ENCODE measurements around the gene ELP4.

DNA sequence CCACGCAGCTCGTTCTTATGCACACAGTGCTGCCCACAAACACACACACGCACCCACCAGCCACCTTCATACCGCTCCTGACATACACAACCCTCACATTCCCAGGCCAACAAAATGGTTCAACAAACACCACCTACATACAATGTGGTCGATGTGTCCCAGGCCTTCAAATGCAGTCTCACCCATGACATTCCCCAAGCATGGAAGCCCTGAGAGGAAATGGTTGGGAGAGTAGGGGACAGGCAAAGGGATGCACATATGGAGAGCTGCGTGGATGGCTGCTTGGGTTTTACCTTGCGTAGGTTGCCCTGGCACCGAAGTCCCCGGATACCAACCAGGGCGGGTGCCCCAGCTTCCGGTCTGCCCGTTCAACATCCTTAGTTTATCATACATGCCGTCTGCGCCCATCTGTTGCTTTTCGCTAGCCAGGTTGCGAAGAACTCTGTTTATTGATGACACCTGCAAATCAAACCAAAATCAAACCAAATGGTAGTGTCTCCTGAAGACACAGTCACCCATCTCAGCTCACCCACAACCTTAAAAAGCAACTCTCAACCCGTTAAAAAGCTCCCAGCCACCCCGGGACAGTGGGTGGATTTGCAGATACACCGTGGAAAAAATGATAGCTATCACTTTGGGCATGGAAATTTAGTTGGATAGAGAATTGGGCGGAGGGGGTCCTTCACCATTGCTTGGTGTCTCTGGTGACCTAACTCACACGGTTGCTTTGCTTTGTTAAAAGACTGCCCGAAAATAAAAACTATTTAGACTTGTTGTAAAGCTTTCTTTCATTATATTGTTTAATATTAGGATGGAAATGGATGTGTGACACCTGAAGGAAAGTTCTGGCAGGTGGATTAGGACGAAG, 291.1 kb downstream of the ELP4 start:
- TF ChIP-seq, protein P1, sequence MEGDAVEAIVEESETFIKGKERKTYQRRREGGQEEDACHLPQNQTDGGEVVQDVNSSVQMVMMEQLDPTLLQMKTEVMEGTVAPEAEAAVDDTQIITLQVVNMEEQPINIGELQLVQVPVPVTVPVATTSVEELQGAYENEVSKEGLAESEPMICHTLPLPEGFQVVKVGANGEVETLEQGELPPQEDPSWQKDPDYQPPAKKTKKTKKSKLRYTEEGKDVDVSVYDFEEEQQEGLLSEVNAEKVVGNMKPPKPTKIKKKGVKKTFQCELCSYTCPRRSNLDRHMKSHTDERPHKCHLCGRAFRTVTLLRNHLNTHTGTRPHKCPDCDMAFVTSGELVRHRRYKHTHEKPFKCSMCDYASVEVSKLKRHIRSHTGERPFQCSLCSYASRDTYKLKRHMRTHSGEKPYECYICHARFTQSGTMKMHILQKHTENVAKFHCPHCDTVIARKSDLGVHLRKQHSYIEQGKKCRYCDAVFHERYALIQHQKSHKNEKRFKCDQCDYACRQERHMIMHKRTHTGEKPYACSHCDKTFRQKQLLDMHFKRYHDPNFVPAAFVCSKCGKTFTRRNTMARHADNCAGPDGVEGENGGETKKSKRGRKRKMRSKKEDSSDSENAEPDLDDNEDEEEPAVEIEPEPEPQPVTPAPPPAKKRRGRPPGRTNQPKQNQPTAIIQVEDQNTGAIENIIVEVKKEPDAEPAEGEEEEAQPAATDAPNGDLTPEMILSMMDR (IDR thresholded peaks at IDR 0.05; ENCODE audit: insufficient read depth, low read length, poor library complexity, severe bottlenecking), result no peak
- TF ChIP-seq EZH2phosphoT487 (conservative IDR thresholded peaks at IDR 0.05; ENCODE audit: low read length), result no peak

Data from SU-DHL-6 (cell line).